ENCODE results near the gene PALMD.

The PALMD gene

GRCh38 chr1:99629164-99629563 is 16.7 kb upstream of the PALMD start:
- DNase-seq (ENCODE audit: low read depth, low spot score): no peak
- H3K27ac ChIP-seq: no peak overlapping the region

GRCh38 chr1:99634971-99635624 is 10.8 kb upstream of the PALMD start:
- no peak for DNase-seq (ENCODE audit: low read depth, low spot score)
- H3K27ac ChIP-seq: no peak overlapping the region

GRCh38 chr1:99635664-99636063 is 10.2 kb upstream of the PALMD start:
- no peak for DNase-seq (ENCODE audit: low read depth, low spot score)
- no peak overlapping the region for H3K27ac ChIP-seq

GRCh38 chr1:99636647-99637175 is 9.2 kb upstream of the PALMD start:
- DNase-seq (ENCODE audit: low read depth, low spot score): no peak
- H3K27ac ChIP-seq: no peak overlapping the region

- H3K27ac ChIP-seq: no peak overlapping the region
These were observed 7.1 kb upstream of the PALMD start for GRCh38 chr1:99638853-99639252.

GRCh38 chr1:99639408-99639807 is 6.5 kb upstream of the PALMD start:
- DNase-seq (ENCODE audit: low read depth, low spot score): no peak
- H3K27ac ChIP-seq: no peak overlapping the region

More at GRCh38 chr1:99638853-99639252, 7.1 kb upstream of the PALMD start:
- no peak for DNase-seq (ENCODE audit: low read depth, low spot score)

- no peak for DNase-seq (ENCODE audit: low read depth, low spot score)
- no peak overlapping the region for H3K27ac ChIP-seq
These were observed 6.0 kb upstream of the PALMD start for GRCh38 chr1:99639945-99640344.

- no peak overlapping the region for H3K27ac ChIP-seq
- DNase-seq (ENCODE audit: low read depth, low spot score): no peak
These were observed 5.2 kb upstream of the PALMD start for GRCh38 chr1:99640672-99641071.

GRCh38 chr1:99641558-99641957 is 4.4 kb upstream of the PALMD start:
- H3K27ac ChIP-seq: no peak overlapping the region

GRCh38 chr1:99642053-99642452 is 3.9 kb upstream of the PALMD start:
- H3K27ac ChIP-seq: no peak overlapping the region
- DNase-seq (ENCODE audit: low read depth, low spot score): no peak

More at GRCh38 chr1:99641558-99641957, 4.4 kb upstream of the PALMD start:
- DNase-seq (ENCODE audit: low read depth, low spot score): no peak

- no peak for DNase-seq (ENCODE audit: low read depth, low spot score)
- H3K27ac ChIP-seq: no peak overlapping the region
These were observed 2.7 kb upstream of the PALMD start for GRCh38 chr1:99643021-99643779.

- no peak for DNase-seq (ENCODE audit: low read depth, low spot score)
- H3K27ac ChIP-seq: peak overlapping the region; percentile 67
These were observed 1.5 kb upstream of the PALMD start for GRCh38 chr1:99644279-99645004.

- DNase-seq (ENCODE audit: low read depth, low spot score): no peak
These were observed 710 bp upstream of the PALMD start for GRCh38 chr1:99645203-99645602.

GRCh38 chr1:99646868-99647267 is 955 bp downstream of the PALMD start:
- no peak for DNase-seq (ENCODE audit: low read depth, low spot score)
- no peak overlapping the region for H3K27ac ChIP-seq

More at GRCh38 chr1:99645203-99645602, 710 bp upstream of the PALMD start:
- peak overlapping the region; percentile 67 for H3K27ac ChIP-seq

- no peak for DNase-seq (ENCODE audit: low read depth, low spot score)
- H3K27ac ChIP-seq: no peak overlapping the region
These were observed 1.6 kb downstream of the PALMD start for GRCh38 chr1:99647490-99647889.

GRCh38 chr1:99648107-99648506 is 2.2 kb downstream of the PALMD start:
- DNase-seq (ENCODE audit: low read depth, low spot score): no peak
- no peak overlapping the region for H3K27ac ChIP-seq

- DNase-seq (ENCODE audit: low read depth, low spot score): no peak
- peak overlapping the region; percentile 48 for H3K27ac ChIP-seq
These were observed 4.1 kb downstream of the PALMD start for GRCh38 chr1:99650030-99650429.

- no peak for DNase-seq (ENCODE audit: low read depth, low spot score)
- peak overlapping the region; percentile 48 for H3K27ac ChIP-seq
These were observed 5.0 kb downstream of the PALMD start for GRCh38 chr1:99650773-99651437.

GRCh38 chr1:99652881-99653281 is 7.0 kb downstream of the PALMD start:
- no peak for DNase-seq (ENCODE audit: low read depth, low spot score)
- H3K27ac ChIP-seq: no peak overlapping the region

GRCh38 chr1:99655376-99655775 is 9.5 kb downstream of the PALMD start:
- no peak overlapping the region for H3K27ac ChIP-seq

More at GRCh38 chr1:99655376-99655775, 9.5 kb downstream of the PALMD start:
- no peak for DNase-seq (ENCODE audit: low read depth, low spot score)

All from epithelial cell of prostate (primary cell).